IMR-90 (cell line): Measurements from ENCODE around the gene COL20A1.

ENCODE experiments used
- BHLHE40 ChIP-seq: fragments of 150-350 bp; IDR thresholded peaks from 2 replicates; pipeline ENCODE4 v1.6.1; 2016; ENCODE audit warnings: mild to moderate bottlenecking, low read depth, low read length
- CEBPB ChIP-seq: IDR thresholded peaks from 2 replicates; pipeline ENCODE4 v1.6.1; 2012; ENCODE audit warnings: low read depth, low read length, improper control_type of control experiment
- CHD1 ChIP-seq: IDR thresholded peaks from 2 replicates; pipeline ENCODE4 v1.6.1; 2012; ENCODE audit warnings: low read depth, low read length, improper control_type of control experiment
- CTCF ChIP-seq: conservative IDR thresholded peaks from 2 replicates; pipeline ENCODE4 v1.5.1; 2012; ENCODE audit warnings: mild to moderate bottlenecking, low read depth, low read length, improper control_type of control experiment
- FOS ChIP-seq: fragments of 150-350 bp; IDR thresholded peaks from 2 replicates; pipeline ENCODE4 v1.6.1; 2016; ENCODE audit warnings: low read depth, low read length
- MAFK ChIP-seq: IDR thresholded peaks from 2 replicates; pipeline ENCODE4 v1.6.1; 2012; ENCODE audit warnings: low read depth, low read length, improper control_type of control experiment
- MXI1 ChIP-seq: IDR thresholded peaks from 2 replicates; pipeline ENCODE4 v1.6.1; 2012; ENCODE audit warnings: low read depth, mild to moderate bottlenecking, low read length, moderate library complexity, borderline replicate concordance
- POLR2A ChIP-seq: IDR thresholded peaks from 2 replicates; pipeline ENCODE4 v1.6.1; 2012; ENCODE audit warnings: mild to moderate bottlenecking, low read depth, low read length
- RAD21 ChIP-seq: IDR thresholded peaks from 2 replicates; pipeline ENCODE4 v1.6.1; 2012; ENCODE audit warnings: low read length, improper control_type of control experiment
- RCOR1 ChIP-seq: IDR thresholded peaks from 2 replicates; pipeline ENCODE4 v1.6.1; 2012; ENCODE audit warnings: mild to moderate bottlenecking, low read length, improper control_type of control experiment; ENCODE audit not compliant: insufficient replicate concordance
- RFX5 ChIP-seq: IDR thresholded peaks from 2 replicates; pipeline ENCODE4 v1.8.0; 2012; ENCODE audit warnings: low read depth, mild to moderate bottlenecking, low read length, moderate library complexity

DNA sequence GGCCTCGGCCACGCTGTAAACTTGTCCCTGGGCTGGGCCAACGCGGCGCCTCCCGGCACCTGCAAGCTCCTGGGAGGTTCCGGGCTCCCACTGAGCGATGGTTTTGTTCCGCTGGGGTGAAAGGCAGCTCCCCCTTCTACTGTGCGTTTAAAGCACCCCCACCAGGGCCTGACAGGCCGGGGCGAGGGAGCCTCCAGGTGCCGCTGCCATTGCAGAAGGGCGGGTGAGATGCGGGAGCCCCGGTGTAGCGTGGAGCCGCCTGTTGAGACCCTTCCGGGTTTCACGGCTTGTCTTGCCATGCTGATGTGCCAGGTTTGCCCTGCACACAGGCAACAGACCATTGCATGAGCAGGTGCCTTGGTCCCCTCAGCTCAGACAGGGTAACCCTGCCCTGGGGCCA is 2.9 kb downstream of the COL20A1 start:
- TF ChIP-seq MAFK (no peak), CTCF (no peak), POLR2A (peak; percentile 5; the same call in 1 of the 2 replicates), RFX5 (no peak), RAD21 (no peak), RCOR1 (no peak), FOS (no peak), BHLHE40 (no peak), CHD1 (no peak), CEBPB (no peak), MXI1 (no peak)
